HG02840 (cell line): ENCODE data around the gene GMDS.

Experiments used
- ATAC-seq: cut with Tn5 transposase; IDR thresholded peaks from one replicate; pipeline ENCODE4 v1.9.1; 2021; ENCODE audit warnings: mild to moderate bottlenecking, moderate library complexity, moderate number of reproducible peaks; ENCODE audit not compliant: unreplicated experiment, low FRiP score

The GMDS gene

DNA sequence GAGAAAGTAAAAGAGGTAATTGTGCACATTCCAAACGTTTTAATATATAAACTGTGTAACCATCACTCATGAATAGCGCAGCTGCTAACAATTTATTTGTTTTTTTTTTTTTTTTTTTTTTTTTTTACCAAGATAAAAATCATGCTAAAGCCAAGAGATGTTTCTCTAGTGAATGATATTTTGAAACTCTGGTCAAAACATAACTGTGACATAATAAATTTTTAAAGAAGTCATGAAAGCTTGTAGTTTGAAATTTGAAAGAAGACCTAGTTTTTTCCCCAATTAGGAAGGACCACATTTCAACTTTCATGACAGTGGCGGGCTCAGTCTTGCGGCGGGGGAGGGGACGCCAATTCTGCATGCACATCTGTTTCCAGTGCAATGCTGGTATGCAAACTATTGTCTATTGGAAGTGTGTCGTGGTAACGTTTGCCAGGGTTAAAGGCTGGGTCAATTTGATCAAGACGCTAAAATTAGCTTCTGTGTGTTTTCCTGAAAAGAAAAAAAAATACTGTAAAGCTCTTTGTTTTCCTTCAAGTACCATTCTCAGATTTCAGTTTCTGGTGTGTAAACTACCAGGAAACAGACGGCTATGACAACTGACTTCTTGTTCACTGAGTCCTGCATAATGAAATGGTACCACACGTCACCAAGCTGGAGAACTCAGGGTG is 423.8 kb downstream of the GMDS start:
- no peak for ATAC-seq

GRCh38 chr6:1821164-1821512 is 424.3 kb downstream of the GMDS start:
- no peak for ATAC-seq

- ATAC-seq, result no peak
Observed at GRCh38 chr6:1820714-1821113, 424.7 kb downstream of the GMDS start.

DNA sequence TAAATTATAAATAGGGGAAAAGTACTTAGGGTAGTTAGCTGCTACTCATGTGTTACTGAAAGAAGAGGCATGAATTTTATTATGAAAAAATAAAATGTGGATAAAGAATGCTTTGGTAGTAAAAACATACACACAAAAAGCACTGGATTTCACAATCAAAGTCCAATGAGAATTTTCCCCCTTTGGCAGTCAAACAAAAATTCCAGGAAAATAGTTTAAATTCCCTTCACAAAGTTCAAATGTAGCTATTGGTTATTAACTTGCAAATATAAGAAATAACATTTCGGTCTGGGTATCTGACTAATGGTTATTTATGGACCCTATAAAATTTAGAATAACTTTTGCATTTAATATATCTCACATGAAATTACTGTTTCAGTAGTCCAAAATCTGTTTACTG is 425.2 kb downstream of the GMDS start:
- no peak for ATAC-seq

DNA sequence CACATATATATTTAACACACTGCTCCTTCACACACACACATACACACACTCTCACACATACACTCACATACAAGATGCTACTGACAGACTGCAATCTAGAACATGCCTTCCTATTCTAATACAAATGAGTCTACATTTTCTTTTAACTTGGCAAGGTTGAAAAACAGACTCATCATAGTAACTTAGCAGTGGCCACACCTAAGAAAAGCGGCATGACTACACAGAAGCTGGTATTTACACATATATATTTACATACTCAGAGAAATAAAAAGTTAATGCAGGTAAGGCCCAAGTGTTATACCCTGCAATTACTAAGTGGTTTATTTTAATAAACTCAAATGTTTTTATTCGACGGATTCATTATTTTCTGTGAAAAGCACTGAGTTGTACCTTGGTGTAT is 426.4 kb downstream of the GMDS start:
- no peak for ATAC-seq

GRCh38 chr6:1817033-1817761 is 428.2 kb downstream of the GMDS start:
- no peak for ATAC-seq

GRCh38 chr6:1815827-1816452 is 429.5 kb downstream of the GMDS start:
- no peak for ATAC-seq

- no peak for ATAC-seq
Observed at GRCh38 chr6:1814279-1814678, 431.1 kb downstream of the GMDS start.

- ATAC-seq, result no peak
Observed at GRCh38 chr6:1812487-1812886, 432.9 kb downstream of the GMDS start.

DNA sequence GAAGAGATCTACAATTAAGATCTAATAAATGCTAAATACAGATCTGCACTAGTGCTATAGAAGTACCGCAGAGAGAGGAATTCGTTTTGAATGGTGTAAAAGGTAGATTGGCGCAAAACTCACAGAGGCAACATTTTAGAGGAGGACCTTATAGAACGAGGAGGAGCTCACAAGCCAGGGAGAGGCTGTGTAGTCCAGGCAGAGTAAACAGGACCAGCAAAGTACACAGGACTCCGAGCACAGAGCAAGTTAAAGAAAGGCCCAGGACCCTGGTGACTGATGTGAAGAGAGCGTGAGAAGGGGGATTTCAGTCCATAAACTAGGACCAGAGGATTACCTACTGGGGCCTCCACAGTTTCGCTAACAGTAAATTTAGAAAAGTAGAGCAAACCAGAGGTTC is 433.4 kb downstream of the GMDS start:
- ATAC-seq, result no peak

- ATAC-seq, result no peak
Observed at GRCh38 chr6:1810880-1811279, 434.5 kb downstream of the GMDS start.

- ATAC-seq, result no peak
Observed at GRCh38 chr6:1809291-1809988, 436.0 kb downstream of the GMDS start.

- no peak for ATAC-seq
Observed at GRCh38 chr6:1806935-1807334, 438.5 kb downstream of the GMDS start.

DNA sequence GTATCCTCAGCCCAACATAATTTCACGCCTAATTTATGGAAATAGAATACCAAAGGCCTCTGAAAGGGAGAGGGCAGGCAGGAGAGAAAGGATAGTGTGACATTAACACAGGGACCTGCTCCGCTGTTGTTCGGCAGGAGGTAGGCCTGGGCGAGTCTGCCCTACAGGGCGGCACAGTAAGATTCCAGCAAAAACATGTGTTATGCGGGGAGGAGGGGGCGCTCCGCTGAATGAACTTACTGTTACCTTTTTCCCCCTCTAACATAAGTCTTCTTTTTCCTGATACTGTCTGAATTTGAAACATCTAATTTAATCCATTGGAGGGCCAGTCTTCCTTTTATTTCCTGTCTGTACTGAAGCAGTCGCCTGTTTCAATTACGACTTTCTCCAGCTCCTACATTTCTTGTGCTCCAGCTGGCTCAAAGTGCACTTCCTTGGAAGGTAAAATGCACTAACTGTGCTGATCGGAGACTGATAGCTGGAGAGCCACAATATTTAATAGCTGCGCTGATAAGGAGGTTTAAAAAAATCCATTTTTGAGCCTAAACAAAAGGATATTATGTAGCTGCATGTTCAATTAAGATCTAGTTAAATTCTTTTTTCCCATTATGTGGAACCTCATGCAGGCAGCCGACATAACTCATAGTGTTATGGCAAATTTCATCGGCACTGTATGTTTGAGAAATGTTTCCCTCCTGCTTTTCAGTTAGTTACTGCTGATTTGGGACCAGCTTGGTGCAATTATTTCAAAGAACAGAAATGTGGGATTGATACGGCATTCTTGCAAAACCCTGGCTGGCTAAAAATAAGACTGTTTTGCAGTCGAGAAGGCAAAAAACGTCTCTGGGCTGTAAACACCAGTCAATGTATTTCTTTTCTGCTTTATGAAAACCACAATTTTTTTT is 442.7 kb downstream of the GMDS start:
- ATAC-seq, result no peak

- no peak for ATAC-seq
Observed at GRCh38 chr6:1801401-1801800, 444.0 kb downstream of the GMDS start.

DNA sequence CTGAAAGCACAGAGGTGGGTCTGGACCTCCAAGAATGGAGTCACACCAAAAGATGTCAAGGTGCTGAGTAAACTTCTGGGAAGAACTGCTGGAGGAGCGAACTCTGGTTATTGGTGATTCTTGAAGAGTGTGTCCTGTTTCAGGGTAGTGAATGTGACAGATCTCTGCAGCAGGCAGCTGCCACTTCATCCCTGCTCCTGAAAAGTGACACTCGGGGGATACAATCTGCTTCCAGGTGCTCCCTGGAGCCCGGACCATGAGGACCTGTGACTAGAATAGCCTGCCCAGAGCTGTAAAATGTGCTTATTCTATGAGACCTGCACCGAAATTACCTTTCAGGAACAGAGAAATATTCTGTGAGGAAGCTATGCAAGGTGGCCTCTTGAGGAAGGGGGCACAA is 444.6 kb downstream of the GMDS start:
- ATAC-seq, result no peak

DNA sequence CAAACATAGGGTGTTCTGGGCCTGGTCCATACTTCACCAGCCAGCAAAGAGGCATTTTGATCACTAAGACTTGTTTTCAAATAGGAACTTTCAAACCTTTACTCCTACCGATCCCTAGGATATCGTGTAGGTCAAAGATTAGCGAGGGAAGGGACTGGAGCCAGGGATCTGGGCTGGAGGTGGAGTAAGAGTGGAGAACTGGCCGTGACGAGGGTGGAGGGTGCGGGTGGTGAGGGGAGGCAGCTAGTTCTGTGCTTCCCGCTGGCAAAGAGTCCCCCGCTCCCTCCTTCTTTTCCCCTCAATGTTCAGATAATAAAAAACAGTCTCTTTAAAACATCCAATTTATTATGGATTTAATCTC is 446.5 kb downstream of the GMDS start:
- no peak for ATAC-seq

DNA sequence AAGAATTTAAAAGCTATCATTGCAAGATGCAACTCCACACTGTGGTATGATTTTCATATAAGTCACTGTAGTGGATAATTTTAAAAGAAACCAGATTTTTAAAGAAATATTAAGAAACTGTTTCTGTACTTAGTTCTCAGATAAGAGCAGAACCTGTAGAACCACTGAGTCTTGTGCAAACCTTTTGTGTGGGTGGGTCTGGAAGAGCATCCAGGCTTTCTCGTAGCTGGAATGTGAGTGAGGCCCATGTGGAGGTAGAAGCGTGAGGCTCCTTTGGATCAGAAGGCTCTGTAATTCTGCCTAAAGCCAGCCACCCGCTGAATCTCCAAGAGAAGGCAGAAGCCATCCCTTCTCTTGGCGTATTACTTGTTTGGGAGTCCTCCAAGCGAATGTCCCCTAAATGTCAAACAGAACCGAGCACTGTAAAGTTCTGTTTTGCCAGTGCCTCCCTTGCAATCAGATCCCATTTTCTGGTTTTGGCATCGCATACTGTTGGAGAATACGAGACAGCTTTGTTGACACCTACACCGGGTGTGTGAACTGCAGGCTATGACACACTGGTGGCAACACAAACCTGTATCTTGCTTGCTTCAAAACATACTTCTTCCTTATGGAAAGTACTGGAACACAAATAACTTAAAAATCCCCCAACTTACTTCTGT is 447.0 kb downstream of the GMDS start:
- no peak for ATAC-seq

- ATAC-seq, result no peak
Observed at GRCh38 chr6:1797801-1798200, 447.6 kb downstream of the GMDS start.
